Measurements from ENCODE around the gene RFLNA.

The RFLNA gene

GRCh38 chr12:124358572-124358971 is 63.7 kb downstream of the RFLNA start:
- DNase-seq (ENCODE audit: low read depth): no peak

- DNase-seq (ENCODE audit: low read depth): no peak
These were observed 65.0 kb downstream of the RFLNA start for GRCh38 chr12:124359671-124360581.

GRCh38 chr12:124361074-124361970 is 66.4 kb downstream of the RFLNA start:
- DNase-seq (ENCODE audit: low read depth): no peak

- DNase-seq (ENCODE audit: low read depth): no peak
These were observed 67.1 kb downstream of the RFLNA start for GRCh38 chr12:124361996-124362395.

GRCh38 chr12:124363353-124363965 is 68.6 kb downstream of the RFLNA start:
- no peak for DNase-seq (ENCODE audit: low read depth)

- no peak for DNase-seq (ENCODE audit: low read depth)
These were observed 69.7 kb downstream of the RFLNA start for GRCh38 chr12:124364543-124364942.
